ENCODE results near the gene KRT8. TPM values are rescaled to one million over a fixed set of nuclear protein-coding genes. Genes with fewer than 3 reads are reported as not detected.
A peak's percentile ranks its signal among the peaks of the same experiment; 100 is the strongest.
"Not testable (repeated sequence)": the region's sequence is repeated elsewhere in the genome, so short reads cannot be mapped to it uniquely, and the experiment has no call there.

KRT8 gene
- total RNA-seq, result 8.3 and 10.3 TPM in 2 replicates
- long read RNA-seq, partial matches to known transcripts, result 10 of 10 reads
- long read RNA-seq, other reads (novel, unspliced or antisense), result 0 of 10 reads

GRCh38 chr12:52904509-52905300 is at the start of gene KRT8:
KRT8 (minus strand) TSS chr12:52905076; CDS start chr12:52904981, 95 bp downstream.
- Mint-ChIP-seq H3K4me3 (peak within 1 kb of the TSS; percentile 87), H3K4me1 (peaks cover 22% of the 10 kb centered on the region), H3K27ac (ENCODE audit: unreplicated experiment) (peak within 1 kb of the TSS; percentile 86)
- not testable (repeated sequence) for DNase-seq (ENCODE audit: low read depth, low spot score); H3K9me3 Mint-ChIP-seq; H3K27me3 Mint-ChIP-seq (ENCODE audit: low read depth); H3K36me3 Mint-ChIP-seq (ENCODE audit: low read depth)

- peaks cover 5% of the 10 kb centered on the region for H3K4me1 Mint-ChIP-seq
- peaks cover 15% of the 10 kb centered on the region for H3K27me3 Mint-ChIP-seq (ENCODE audit: low read depth)
- H3K27ac Mint-ChIP-seq (ENCODE audit: unreplicated experiment), result no peak overlapping the region
- H3K9me3 Mint-ChIP-seq, result no peaks in the 10 kb centered on the region
- H3K36me3 Mint-ChIP-seq (ENCODE audit: low read depth), result no peaks in the 10 kb centered on the region
- no peak overlapping the region for H3K4me3 Mint-ChIP-seq
- TF ChIP-seq CTCF (conservative IDR thresholded peaks at IDR 0.05), result no peak
- DNase-seq (ENCODE audit: low read depth, low spot score), result no peak
These were observed 48.4 kb upstream of the KRT8 start for GRCh38 chr12:52953181-52953841.

GRCh38 chr12:52952076-52952801 is 47.4 kb upstream of the KRT8 start:
- Mint-ChIP-seq H3K27ac (ENCODE audit: unreplicated experiment) (no peak overlapping the region), H3K4me1 (peaks cover 11% of the 10 kb centered on the region), H3K36me3 (ENCODE audit: low read depth) (no peaks in the 10 kb centered on the region), H3K27me3 (ENCODE audit: low read depth) (peaks cover 22% of the 10 kb centered on the region), H3K4me3 (no peak overlapping the region), H3K9me3 (no peaks in the 10 kb centered on the region)
- TF ChIP-seq CTCF (conservative IDR thresholded peaks at IDR 0.05), result no peak
- DNase-seq (ENCODE audit: low read depth, low spot score), result no peak

GRCh38 chr12:52951640-52952039 is 46.8 kb upstream of the KRT8 start:
- Mint-ChIP-seq H3K36me3 (ENCODE audit: low read depth) (no peaks in the 10 kb centered on the region), H3K27ac (ENCODE audit: unreplicated experiment) (no peak overlapping the region), H3K4me1 (peaks cover 11% of the 10 kb centered on the region), H3K27me3 (ENCODE audit: low read depth) (peaks cover 22% of the 10 kb centered on the region), H3K9me3 (no peaks in the 10 kb centered on the region), H3K4me3 (no peak overlapping the region)
- TF ChIP-seq CTCF (conservative IDR thresholded peaks at IDR 0.05), result no peak
- no peak for DNase-seq (ENCODE audit: low read depth, low spot score)

- peaks cover 14% of the 10 kb centered on the region for H3K4me1 Mint-ChIP-seq
- no peaks in the 10 kb centered on the region for H3K9me3 Mint-ChIP-seq
- no peak overlapping the region for H3K4me3 Mint-ChIP-seq
- no peak for TF ChIP-seq CTCF (conservative IDR thresholded peaks at IDR 0.05)
- H3K27ac Mint-ChIP-seq (ENCODE audit: unreplicated experiment), result no peak overlapping the region
- H3K27me3 Mint-ChIP-seq (ENCODE audit: low read depth), result peaks cover 24% of the 10 kb centered on the region
- no peaks in the 10 kb centered on the region for H3K36me3 Mint-ChIP-seq (ENCODE audit: low read depth)
- DNase-seq (ENCODE audit: low read depth, low spot score), result no peak
These were observed 46.2 kb upstream of the KRT8 start for GRCh38 chr12:52951126-52951525.

Measured in neural crest cell (in vitro differentiated cells).